Neural progenitor cell (in vitro differentiated cells): ENCODE data around the gene HYDIN. TPM values are rescaled to one million over a fixed set of nuclear protein-coding genes. Genes with fewer than 3 reads are reported as not detected.
A peak's percentile ranks its signal among the peaks of the same experiment; 100 is the strongest.

Source experiments
- DNase-seq: peaks from one replicate; pipeline ENCODE4 v3.0.0-alpha.2; 2016; ENCODE audit warnings: low spot score
- H2AFZ ChIP-seq: fragments of 200-600 bp; sonication (generic); replicated peaks from 2 replicates; pipeline ENCODE4 v1.6.1; 2016; ENCODE audit warnings: antibody characterized with exemption
- H3F3A ChIP-seq: fragments of 200-600 bp; sonication (generic); 2 replicates; pipeline ENCODE4 v1.6.1; 2016; ENCODE audit warnings: antibody characterized with exemption, low read depth
- H3K27ac ChIP-seq: fragments of 200-600 bp; sonication (generic); 2 replicates; pipeline ENCODE4 v1.5.1; 2016; ENCODE audit warnings: mild to moderate bottlenecking
- H3K27me3 ChIP-seq: fragments of 200-600 bp; sonication (generic); 2 replicates; pipeline ENCODE4 v1.6.1; 2016; ENCODE audit warnings: mild to moderate bottlenecking, moderate library complexity
- H3K36me3 ChIP-seq: fragments of 200-600 bp; sonication (generic); 2 replicates; pipeline ENCODE4 v1.5.1; 2016
- H3K4me1 ChIP-seq: fragments of 200-600 bp; sonication (generic); 2 replicates; pipeline ENCODE4 v1.6.1; 2016; ENCODE audit warnings: mixed run types
- H3K4me2 ChIP-seq: fragments of 200-600 bp; sonication (generic); 2 replicates; pipeline ENCODE4 v1.6.1; 2016
- H3K4me3 ChIP-seq: fragments of 200-600 bp; sonication (generic); 2 replicates; pipeline ENCODE4 v1.5.1; 2016
- H3K79me2 ChIP-seq: fragments of 200-600 bp; sonication (generic); 2 replicates; pipeline ENCODE4 v1.6.1; 2016; ENCODE audit warnings: low read depth
- H3K9ac ChIP-seq: fragments of 200-600 bp; sonication (generic); 2 replicates; pipeline ENCODE4 v1.6.1; 2016
- H3K9me3 ChIP-seq: fragments of 200-600 bp; sonication (generic); 2 replicates; pipeline ENCODE4 v1.5.1; 2016; ENCODE audit warnings: low read depth
- H4K20me1 ChIP-seq: fragments of 200-600 bp; sonication (generic); 2 replicates; pipeline ENCODE4 v1.6.1; 2016; ENCODE audit warnings: low read depth
- H3K27ac Mint-ChIP-seq: 3 replicates; pipeline ENCODE4 v1.8.0; 2021; ENCODE audit warnings: mixed read lengths
- H3K27me3 Mint-ChIP-seq: 2 replicates; pipeline ENCODE4 v1.8.0; 2022; ENCODE audit warnings: low read depth, mild to moderate bottlenecking, inconsistent platforms, moderate library complexity, mixed read lengths; ENCODE audit not compliant: insufficient read depth
- H3K36me3 Mint-ChIP-seq: 3 replicates; pipeline ENCODE4 v1.8.0; 2021; ENCODE audit warnings: mixed read lengths
- H3K4me1 Mint-ChIP-seq: 3 replicates; pipeline ENCODE4 v1.8.0; 2021; ENCODE audit warnings: mixed read lengths
- H3K4me3 Mint-ChIP-seq: 3 replicates; pipeline ENCODE4 v1.8.0; 2021; ENCODE audit warnings: mild to moderate bottlenecking, moderate library complexity, mixed read lengths
- H3K9me3 Mint-ChIP-seq: 3 replicates; pipeline ENCODE4 v1.8.0; 2020; ENCODE audit warnings: mixed read lengths
- EZH2 ChIP-seq: fragments of 200-600 bp; sonication (generic); IDR thresholded peaks from 2 replicates; pipeline ENCODE4 v1.6.1; 2017; ENCODE audit warnings: antibody characterized with exemption, mild to moderate bottlenecking, moderate library complexity
- EZH2phosphoT487 ChIP-seq: fragments of 200-600 bp; sonication (generic); IDR thresholded peaks from 2 replicates; pipeline ENCODE4 v1.6.1; 2017; ENCODE audit warnings: antibody characterized with exemption
- total RNA-seq: library from RNA; depleted of rRNA; stranded (reverse); fragments of >200 nt; gene quantifications from 2 replicates; pipeline ENCODE4 v1.2.3, GENCODE V29; 2015; ENCODE audit warnings: low replicate concordance
- TF ChIP-seq, protein P1 (sequence below): fragments of 200-600 bp; sonication (generic); IDR thresholded peaks from 2 replicates; pipeline ENCODE4 v1.5.1; 2017; ENCODE audit warnings: antibody characterized with exemption, mild to moderate bottlenecking

HYDIN gene
- total RNA-seq, 1 donor from 2014 or later, result 4.0 TPM

DNA sequence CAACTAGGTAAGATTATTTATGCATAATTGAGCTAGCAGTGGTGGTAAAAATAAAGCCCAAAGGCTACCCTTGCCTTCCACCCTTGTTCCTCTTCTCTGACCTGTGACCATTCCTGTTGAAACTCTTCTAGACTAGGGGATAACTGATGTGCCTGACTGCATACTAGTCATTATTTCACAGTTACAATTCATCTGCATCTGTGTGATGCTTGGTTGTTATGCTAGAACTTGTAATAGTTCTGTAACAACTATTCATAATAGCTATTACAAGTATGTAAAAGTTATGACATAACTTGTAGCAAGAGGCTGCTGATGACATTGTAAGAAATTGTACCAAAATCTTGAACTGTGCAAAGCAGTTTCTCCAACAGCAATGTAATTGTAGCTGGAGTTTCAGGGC, 427.2 kb downstream of the HYDIN start:
- no peaks in the 10 kb centered on the region for H4K20me1 ChIP-seq
- H3K9me3 ChIP-seq, result no peaks in the 10 kb centered on the region
- DNase-seq, result no peak
- Mint-ChIP-seq H3K27ac (no peak overlapping the region), H3K4me3 (no peak overlapping the region), H3K36me3 (no peaks in the 10 kb centered on the region), H3K4me1 (peaks cover 12% of the 10 kb centered on the region), H3K9me3 (peaks cover 6% of the 10 kb centered on the region), H3K27me3 (peaks cover 2% of the 10 kb centered on the region)
- H3K4me3 ChIP-seq, result no peak overlapping the region
- H3K27ac ChIP-seq, result no peak overlapping the region
- peaks cover 25% of the 10 kb centered on the region for H3K79me2 ChIP-seq
- H2AFZ ChIP-seq, result no peak overlapping the region
- peaks cover 6% of the 10 kb centered on the region for H3K4me1 ChIP-seq
- peaks cover 4% of the 10 kb centered on the region for H3F3A ChIP-seq
- H3K4me2 ChIP-seq, result no peak overlapping the region
- H3K27me3 ChIP-seq, result peaks cover 70% of the 10 kb centered on the region
- no peak for TF ChIP-seq EZH2
- no peak overlapping the region for H3K9ac ChIP-seq
- no peaks in the 10 kb centered on the region for H3K36me3 ChIP-seq

DNA sequence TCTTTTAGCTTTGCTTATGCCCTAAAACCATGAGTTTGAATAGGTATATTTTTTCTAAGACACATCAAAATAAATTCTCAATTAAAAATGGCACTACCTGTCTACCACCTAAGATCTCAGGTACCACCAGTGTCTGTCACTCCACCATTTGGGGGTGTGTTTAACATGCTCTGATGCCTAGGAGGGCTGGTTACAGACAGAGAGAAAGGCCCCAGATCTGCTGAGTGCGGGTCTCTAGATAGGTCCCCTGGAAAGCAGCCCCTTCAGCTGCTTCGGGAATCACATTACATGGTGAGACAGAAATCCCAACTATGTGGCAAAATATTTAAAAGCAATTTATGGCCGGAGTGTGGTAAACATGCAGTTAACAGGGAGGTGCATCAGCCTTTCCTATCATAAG, 428.9 kb downstream of the HYDIN start:
- H3K27me3 Mint-ChIP-seq, result peaks cover 2% of the 10 kb centered on the region
- no peak overlapping the region for H2AFZ ChIP-seq
- peak overlapping the region; percentile 90 for H3K4me2 ChIP-seq
- H3K27me3 ChIP-seq, result peaks cover 52% of the 10 kb centered on the region
- no peaks in the 10 kb centered on the region for H3K36me3 Mint-ChIP-seq
- H4K20me1 ChIP-seq, result no peaks in the 10 kb centered on the region
- H3K9me3 ChIP-seq, result no peaks in the 10 kb centered on the region
- no peaks in the 10 kb centered on the region for H3K36me3 ChIP-seq
- peaks cover 4% of the 10 kb centered on the region for H3F3A ChIP-seq
- TF ChIP-seq EZH2 (no peak), EZH2phosphoT487 (no peak)
- TF ChIP-seq, protein P1, sequence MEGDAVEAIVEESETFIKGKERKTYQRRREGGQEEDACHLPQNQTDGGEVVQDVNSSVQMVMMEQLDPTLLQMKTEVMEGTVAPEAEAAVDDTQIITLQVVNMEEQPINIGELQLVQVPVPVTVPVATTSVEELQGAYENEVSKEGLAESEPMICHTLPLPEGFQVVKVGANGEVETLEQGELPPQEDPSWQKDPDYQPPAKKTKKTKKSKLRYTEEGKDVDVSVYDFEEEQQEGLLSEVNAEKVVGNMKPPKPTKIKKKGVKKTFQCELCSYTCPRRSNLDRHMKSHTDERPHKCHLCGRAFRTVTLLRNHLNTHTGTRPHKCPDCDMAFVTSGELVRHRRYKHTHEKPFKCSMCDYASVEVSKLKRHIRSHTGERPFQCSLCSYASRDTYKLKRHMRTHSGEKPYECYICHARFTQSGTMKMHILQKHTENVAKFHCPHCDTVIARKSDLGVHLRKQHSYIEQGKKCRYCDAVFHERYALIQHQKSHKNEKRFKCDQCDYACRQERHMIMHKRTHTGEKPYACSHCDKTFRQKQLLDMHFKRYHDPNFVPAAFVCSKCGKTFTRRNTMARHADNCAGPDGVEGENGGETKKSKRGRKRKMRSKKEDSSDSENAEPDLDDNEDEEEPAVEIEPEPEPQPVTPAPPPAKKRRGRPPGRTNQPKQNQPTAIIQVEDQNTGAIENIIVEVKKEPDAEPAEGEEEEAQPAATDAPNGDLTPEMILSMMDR, result no peak
- H3K4me1 Mint-ChIP-seq, result peaks cover 12% of the 10 kb centered on the region
- peaks cover 6% of the 10 kb centered on the region for H3K9me3 Mint-ChIP-seq
- no peak for DNase-seq
- peaks cover 40% of the 10 kb centered on the region for H3K79me2 ChIP-seq
- H3K9ac ChIP-seq, result no peak overlapping the region
- H3K27ac ChIP-seq, result no peak overlapping the region
- H3K4me3 Mint-ChIP-seq, result peak overlapping the region; percentile 96
- H3K27ac Mint-ChIP-seq, result no peak overlapping the region
- H3K4me3 ChIP-seq, result peak overlapping the region; percentile 87
- H3K4me1 ChIP-seq, result peaks cover 6% of the 10 kb centered on the region

DNA sequence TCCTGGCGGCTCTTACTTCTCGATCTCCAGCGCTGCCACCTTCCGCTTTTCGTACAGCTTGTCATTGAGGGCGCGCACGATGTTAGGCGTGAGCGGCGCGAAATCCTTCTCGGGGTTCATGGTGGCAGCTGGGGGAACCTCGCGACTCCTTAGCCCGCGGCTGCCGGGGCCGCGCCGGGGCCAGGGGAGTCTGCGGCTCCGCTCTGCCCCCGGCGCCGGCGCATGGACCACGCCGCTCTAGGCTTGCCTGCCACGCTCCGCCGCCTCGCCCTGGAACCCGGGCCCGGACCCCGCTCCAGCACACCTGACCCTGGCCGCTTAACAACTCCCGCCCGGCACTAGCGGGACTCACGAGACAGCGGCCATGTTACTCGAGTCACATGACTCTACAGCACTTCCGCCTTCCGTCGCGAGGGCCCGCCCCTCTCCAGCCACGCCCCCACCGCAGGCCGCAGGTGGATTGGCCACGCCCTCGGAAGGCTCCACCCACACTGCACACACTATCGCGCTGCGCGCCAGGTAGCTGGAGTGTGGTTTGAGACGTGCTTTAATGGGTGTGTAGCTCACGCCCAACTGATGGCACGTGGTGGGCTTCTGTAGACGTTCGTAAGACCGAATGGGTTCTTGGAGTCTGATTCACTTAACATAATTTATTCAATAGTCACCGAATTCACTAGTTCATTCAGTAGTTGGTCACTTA, 429.6 kb downstream of the HYDIN start, which contains the start of gene VAC14:
Gene VAC14, minus strand, starts transcription at position 378 of the 700 bp plus-strand sequence. Its CDS starts 258 bp downstream, at position 120.
- Histone ChIP-seq H3K4me3 (peak within 1 kb of the TSS; percentile 87), H4K20me1 (no peaks in the 10 kb centered on the region), H3K36me3 (no peaks in the 10 kb centered on the region), H3K9ac (peak within 1 kb of the TSS; percentile 80), H3K4me1 (peaks cover 6% of the 10 kb centered on the region), H2AFZ (peak within 1 kb of the TSS; percentile 19), H3K4me2 (peak within 1 kb of the TSS; percentile 90), H3K9me3 (no peaks in the 10 kb centered on the region), H3F3A (peaks cover 4% of the 10 kb centered on the region), H3K79me2 (peaks cover 47% of the 10 kb centered on the region), H3K27ac (no peak within 1 kb of the TSS), H3K27me3 (peaks cover 46% of the 10 kb centered on the region)
- TF ChIP-seq EZH2, result no peak
- TF ChIP-seq, protein P1, result no peak
- no peak for TF ChIP-seq EZH2phosphoT487
- peak; percentile 96 for DNase-seq
- Mint-ChIP-seq H3K4me3 (peak within 1 kb of the TSS; percentile 96), H3K4me1 (peaks cover 12% of the 10 kb centered on the region), H3K36me3 (no peaks in the 10 kb centered on the region), H3K9me3 (peaks cover 6% of the 10 kb centered on the region), H3K27ac (peak within 1 kb of the TSS; percentile 76), H3K27me3 (peaks cover 2% of the 10 kb centered on the region)

DNA sequence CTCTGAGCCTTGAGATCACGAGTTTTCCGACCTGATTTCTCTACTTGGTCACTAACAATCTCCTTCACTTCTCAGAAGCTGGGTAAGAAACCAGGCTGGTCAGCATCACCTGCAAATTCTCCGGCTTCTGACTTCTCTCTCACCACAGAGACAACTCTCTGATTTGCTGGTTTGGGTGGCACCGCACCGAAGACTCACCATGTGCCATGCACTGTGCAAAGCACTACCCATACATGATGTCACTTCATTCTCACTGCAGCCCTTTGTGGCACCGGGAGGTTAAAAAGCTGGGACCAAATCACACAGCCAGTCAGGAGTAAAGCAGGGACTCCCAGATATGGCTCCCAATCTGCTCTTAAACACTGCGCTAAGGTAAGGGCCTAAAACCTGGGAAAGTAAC, 430.2 kb downstream of the HYDIN start:
- H3K9me3 Mint-ChIP-seq, result peaks cover 6% of the 10 kb centered on the region

More for the DNA sequence above, 430.2 kb downstream of the HYDIN start:
- DNase-seq, result no peak
- Mint-ChIP-seq H3K27me3 (peaks cover 2% of the 10 kb centered on the region), H3K36me3 (no peaks in the 10 kb centered on the region), H3K4me3 (peak overlapping the region; percentile 96), H3K27ac (peak overlapping the region; percentile 76), H3K4me1 (peaks cover 12% of the 10 kb centered on the region)
- TF ChIP-seq EZH2, result no peak
- TF ChIP-seq EZH2phosphoT487, result no peak
- TF ChIP-seq, protein P1, result no peak
- no peaks in the 10 kb centered on the region for H3K36me3 ChIP-seq
- H3K79me2 ChIP-seq, result peaks cover 53% of the 10 kb centered on the region
- H3K27me3 ChIP-seq, result peaks cover 39% of the 10 kb centered on the region
- peaks cover 4% of the 10 kb centered on the region for H3F3A ChIP-seq
- peak overlapping the region; percentile 80 for H3K9ac ChIP-seq
- no peaks in the 10 kb centered on the region for H4K20me1 ChIP-seq
- no peak overlapping the region for H3K27ac ChIP-seq
- H3K4me3 ChIP-seq, result peak overlapping the region; percentile 87
- H3K9me3 ChIP-seq, result no peaks in the 10 kb centered on the region
- H3K4me2 ChIP-seq, result peak overlapping the region; percentile 90
- H2AFZ ChIP-seq, result peak overlapping the region; percentile 19
- H3K4me1 ChIP-seq, result peaks cover 6% of the 10 kb centered on the region
